Medulla oblongata (tissue), 1 donor: ENCODE data around the gene CTNND2.

Experiments used
- DNase-seq: peaks from one replicate; pipeline ENCODE4 v3.0.0-alpha.2; 2015; ENCODE audit errors: extremely low spot score

The CTNND2 gene

GRCh38 chr5:11780641-11781345 is 123.5 kb downstream of the CTNND2 start:
- DNase-seq = no peak

GRCh38 chr5:11777096-11777495 is 127.2 kb downstream of the CTNND2 start:
- peak; percentile 30 for DNase-seq

GRCh38 chr5:11770310-11770709 is 133.9 kb downstream of the CTNND2 start:
- no peak for DNase-seq

GRCh38 chr5:11760934-11761603 is 143.2 kb downstream of the CTNND2 start:
- no peak for DNase-seq

GRCh38 chr5:11758321-11758720 is 145.9 kb downstream of the CTNND2 start:
- DNase-seq = no peak

GRCh38 chr5:11757661-11758060 is 146.6 kb downstream of the CTNND2 start:
- no peak for DNase-seq

- DNase-seq = no peak
These were observed 167.2 kb downstream of the CTNND2 start for GRCh38 chr5:11737010-11737409.

GRCh38 chr5:11734369-11734768 is 169.9 kb downstream of the CTNND2 start:
- DNase-seq = no peak

GRCh38 chr5:11733840-11734192 is 170.4 kb downstream of the CTNND2 start:
- no peak for DNase-seq

GRCh38 chr5:11733185-11733839 is 170.9 kb downstream of the CTNND2 start:
- DNase-seq = no peak

- no peak for DNase-seq
These were observed 179.3 kb downstream of the CTNND2 start for GRCh38 chr5:11724940-11725339.

- DNase-seq = peak; percentile 86
These were observed 184.3 kb downstream of the CTNND2 start for GRCh38 chr5:11719888-11720481.

- DNase-seq = peak; percentile 53
These were observed 188.6 kb downstream of the CTNND2 start for GRCh38 chr5:11715461-11716196.

- no peak for DNase-seq
These were observed 192.3 kb downstream of the CTNND2 start for GRCh38 chr5:11711932-11712331.

GRCh38 chr5:11709021-11709420 is 195.2 kb downstream of the CTNND2 start:
- DNase-seq = no peak

GRCh38 chr5:11704916-11705315 is 199.3 kb downstream of the CTNND2 start:
- DNase-seq = no peak

GRCh38 chr5:11700391-11700790 is 203.9 kb downstream of the CTNND2 start:
- DNase-seq = no peak

GRCh38 chr5:11692636-11693035 is 211.6 kb downstream of the CTNND2 start:
- no peak for DNase-seq

GRCh38 chr5:11687498-11687897 is 216.7 kb downstream of the CTNND2 start:
- DNase-seq = no peak

- peak; percentile 33 for DNase-seq
These were observed 219.6 kb downstream of the CTNND2 start for GRCh38 chr5:11684607-11685006.

- DNase-seq = peak; percentile 69
These were observed 220.6 kb downstream of the CTNND2 start for GRCh38 chr5:11683666-11684065.

- DNase-seq = no peak
These were observed 222.4 kb downstream of the CTNND2 start for GRCh38 chr5:11681796-11682195.
